NCI-H146 treated with DMSO at 0.1 percent for 48 hours (cell line): ENCODE data around the gene MRPL52.
"Not testable (repeated sequence)": the region's sequence is repeated elsewhere in the genome, so short reads cannot be mapped to it uniquely, and the experiment has no call there.

Source experiments
- DNase-seq: peaks from one replicate; lab custom pipeline; 2025; ENCODE audit not compliant: unreplicated experiment; lab: John Stamatoyannopoulos, UW

Gene MRPL52

DNA sequence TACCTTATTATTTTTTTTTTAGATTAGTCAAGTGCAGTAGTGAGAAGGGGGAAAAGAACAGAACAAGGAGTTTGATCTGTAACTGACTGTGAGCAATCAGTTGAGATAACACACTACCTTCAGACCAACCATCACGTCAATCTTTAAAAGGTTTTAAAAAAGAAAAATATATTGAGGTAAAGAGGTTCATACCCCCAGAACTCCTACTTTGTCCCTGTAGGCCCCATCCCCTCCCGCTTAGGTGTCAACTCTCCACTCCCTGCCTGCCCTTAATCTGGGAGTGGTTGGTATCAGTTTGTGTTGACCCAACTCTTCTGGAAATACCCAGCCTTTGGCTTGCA, 22.9 kb downstream of the MRPL52 start:
- no peak for DNase-seq

GRCh38 chr14:22852940-22853767, 23.5 kb downstream of the MRPL52 start:
- peak; percentile 39 for DNase-seq

DNA sequence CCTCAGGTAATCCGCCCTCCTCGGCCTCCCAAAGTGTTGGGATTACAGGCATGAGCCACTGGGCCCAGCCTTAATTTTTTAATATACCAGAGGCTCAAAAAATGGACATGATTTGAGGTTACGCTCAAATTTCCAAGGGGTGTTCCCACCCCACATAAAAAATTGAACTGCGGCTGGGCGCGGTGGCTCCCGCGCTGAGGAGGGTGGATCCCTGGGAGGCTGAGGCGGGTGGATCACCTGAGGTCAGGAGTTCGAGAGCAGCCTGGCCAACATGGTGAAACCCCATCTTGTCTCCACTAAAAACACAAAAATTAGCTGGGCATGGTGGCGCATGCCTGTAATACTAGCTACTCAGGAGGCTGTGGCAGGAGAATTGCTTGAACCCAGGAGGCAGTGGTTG, 24.6 kb downstream of the MRPL52 start:
- DNase-seq, result not testable (repeated sequence)

DNA sequence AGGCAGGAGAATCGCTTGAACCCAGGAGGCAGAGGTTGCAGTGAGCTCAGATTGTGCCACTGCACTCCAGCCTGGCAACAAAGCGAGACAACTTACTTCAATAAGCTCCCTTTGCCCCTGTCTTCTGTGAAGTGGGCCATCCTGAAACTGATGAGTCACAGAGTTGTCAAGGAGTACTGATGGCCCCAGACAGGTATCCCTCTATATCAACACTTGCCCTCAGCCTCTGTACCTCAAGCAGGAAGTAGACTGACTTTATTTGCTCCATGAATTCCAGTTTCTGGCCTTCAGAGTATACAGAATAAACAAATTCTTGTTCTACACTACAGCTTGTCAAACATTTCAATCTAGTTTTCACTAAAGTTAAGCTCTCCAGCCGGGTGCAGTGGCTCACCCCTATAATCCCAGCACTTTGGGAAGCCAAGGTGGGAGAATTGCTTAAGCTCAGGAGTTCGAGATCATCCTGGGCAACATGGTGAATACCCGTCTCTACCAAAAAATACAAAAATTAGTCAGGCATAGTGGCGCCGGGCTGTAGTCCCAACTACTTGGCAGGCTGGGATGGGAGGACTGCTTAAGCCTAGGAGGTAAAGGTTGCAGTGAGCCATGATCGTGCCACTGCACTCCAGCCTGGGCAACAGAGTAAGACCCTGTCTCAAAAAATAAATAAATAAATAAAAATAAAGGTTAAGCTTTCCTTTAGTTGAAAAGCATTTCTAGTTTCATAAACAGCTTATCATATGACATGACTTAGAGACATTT, 25.5 kb downstream of the MRPL52 start:
- no peak for DNase-seq

DNA sequence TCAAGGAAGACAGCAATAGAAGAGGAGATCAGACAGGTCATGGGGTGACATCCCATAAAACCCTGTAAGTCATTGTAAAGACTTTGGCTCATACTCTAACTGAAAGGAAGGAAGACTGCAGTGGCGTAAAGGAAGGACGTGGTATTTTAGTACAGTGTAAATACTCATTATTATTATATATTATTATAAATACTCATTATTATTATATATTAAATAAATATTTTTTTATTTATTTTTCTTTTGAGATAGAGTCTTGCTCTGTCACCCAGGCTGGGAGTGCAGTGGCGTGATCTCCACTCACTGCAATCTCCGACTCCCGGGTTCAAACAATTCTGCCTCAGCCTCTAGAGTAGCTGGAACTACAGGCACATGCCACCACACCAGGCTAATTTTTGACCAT, 26.7 kb downstream of the MRPL52 start:
- DNase-seq, result no peak

GRCh38 chr14:22860377-22860776, 30.7 kb downstream of the MRPL52 start:
- DNase-seq, result not testable (repeated sequence)

DNA sequence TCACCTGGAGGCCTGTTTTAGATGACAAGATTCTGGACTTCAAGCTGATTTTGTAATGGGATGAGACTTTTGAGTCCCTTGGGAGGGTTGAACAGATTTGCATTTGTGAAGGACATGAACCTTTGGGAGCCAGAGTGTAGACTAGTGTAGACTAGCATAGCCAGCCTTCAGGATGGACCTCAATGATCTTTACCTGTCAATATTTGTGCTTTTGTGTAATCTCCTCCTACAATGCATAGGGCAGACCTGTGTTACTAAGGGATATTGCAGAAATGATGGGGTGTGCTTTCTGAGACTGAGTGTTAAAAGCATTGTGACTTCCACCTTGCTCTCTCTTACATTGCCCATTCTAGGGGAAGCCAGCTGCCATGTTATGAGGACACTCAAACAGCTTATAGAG, 32.0 kb downstream of the MRPL52 start:
- DNase-seq, result no peak

DNA sequence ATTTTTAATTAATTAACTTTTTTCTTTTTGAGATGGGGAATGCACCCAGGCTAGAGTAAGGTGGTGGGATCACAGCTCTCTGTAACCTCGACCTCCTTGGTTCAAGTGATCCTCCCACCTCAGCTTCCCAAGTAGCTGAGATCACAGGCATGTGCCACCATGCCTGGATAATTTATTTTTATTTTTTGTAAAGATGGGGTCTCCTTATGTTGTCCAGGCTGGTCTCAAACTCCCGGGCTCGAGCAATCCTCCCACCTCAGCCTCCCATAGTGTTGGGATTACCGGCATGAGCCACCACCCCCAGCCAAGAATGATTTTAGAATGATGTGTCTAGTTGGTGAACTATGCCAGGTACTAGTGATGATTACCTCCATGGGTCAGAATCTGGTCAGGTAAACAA, 35.3 kb downstream of the MRPL52 start:
- no peak for DNase-seq

DNA sequence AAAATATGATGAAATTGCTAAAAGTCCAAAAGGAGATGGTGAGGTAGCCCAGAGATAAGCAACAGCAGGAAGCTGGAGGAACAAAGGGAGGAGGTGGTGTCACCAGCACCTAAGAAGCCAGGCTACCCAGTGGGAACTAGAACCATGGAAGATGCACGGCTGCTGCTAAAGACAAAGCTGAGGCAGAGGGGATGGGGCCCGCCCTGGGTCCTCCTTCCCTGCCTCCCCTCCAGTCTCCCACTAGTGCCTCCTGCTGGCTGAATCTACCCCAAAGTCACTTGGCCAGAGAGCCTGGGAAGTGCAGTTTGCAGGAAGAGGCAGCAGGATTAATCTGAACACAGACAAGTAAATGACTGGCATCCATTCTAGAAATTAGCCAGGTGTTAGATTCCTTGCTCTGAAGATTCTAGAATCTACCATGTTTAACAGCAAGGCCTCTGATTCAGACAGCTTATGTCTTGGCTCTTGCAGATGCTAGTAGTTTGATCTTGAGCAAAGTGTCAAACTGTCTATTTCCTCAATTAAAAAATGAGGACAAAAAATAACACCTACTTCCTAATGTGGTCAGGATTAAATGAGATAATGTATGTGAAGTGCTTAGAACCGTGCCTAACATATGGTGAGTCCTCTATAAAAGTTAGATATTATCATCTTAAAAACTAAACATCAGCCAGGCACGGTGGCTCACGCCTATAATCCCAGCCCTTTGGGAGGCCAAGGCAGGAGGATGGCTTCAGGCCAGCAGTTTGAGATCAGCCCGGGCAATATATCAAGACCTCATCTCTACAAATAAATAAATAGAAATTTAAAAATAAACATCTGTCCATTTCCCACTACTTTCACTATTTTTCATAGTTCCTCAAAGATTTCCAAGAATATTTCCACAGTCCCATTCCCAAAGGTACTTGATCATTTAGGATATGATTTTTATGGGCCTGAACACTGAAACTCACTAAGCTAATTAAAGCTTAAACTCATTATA, 36.0 kb downstream of the MRPL52 start:
- DNase-seq, result peak; percentile 23

DNA sequence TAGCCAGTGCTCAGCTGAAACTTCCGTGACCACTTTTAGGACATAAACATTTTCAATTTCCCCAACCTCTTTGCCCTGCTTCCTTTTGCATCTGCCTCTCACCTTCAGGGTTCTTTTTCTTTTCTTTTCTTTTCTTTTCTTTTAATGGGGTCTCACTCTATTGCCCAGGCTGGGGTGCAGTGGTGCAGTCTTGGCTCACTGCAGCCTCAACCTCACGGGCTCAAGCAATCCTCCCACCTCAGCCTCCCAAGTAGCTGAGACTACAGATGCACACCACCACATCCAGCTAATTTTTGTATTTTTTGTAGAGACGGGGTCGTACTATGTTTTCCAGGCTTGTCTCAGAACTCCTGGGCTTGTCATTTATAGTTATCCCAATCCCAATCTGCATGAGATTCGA, 37.2 kb downstream of the MRPL52 start:
- no peak for DNase-seq

DNA sequence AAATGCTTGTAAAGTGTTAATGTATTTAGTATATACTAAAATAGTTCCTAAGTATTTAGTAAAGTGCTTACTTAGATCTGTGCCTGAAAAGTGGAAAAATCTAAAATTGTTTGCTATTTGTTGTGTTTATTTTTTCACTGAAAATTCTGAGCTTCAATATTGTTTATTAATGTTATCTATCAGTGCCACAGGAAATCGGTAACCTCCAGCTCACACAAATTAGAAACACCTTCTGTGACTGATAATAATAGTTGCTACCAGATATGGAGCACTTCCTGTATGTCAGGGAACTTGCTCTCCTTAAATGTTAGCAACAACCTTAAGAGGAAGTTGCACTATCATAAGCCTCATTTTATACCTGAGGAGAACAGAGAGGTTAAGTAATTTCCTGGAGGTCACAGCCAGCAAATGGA, 41.1 kb downstream of the MRPL52 start:
- no peak for DNase-seq

DNA sequence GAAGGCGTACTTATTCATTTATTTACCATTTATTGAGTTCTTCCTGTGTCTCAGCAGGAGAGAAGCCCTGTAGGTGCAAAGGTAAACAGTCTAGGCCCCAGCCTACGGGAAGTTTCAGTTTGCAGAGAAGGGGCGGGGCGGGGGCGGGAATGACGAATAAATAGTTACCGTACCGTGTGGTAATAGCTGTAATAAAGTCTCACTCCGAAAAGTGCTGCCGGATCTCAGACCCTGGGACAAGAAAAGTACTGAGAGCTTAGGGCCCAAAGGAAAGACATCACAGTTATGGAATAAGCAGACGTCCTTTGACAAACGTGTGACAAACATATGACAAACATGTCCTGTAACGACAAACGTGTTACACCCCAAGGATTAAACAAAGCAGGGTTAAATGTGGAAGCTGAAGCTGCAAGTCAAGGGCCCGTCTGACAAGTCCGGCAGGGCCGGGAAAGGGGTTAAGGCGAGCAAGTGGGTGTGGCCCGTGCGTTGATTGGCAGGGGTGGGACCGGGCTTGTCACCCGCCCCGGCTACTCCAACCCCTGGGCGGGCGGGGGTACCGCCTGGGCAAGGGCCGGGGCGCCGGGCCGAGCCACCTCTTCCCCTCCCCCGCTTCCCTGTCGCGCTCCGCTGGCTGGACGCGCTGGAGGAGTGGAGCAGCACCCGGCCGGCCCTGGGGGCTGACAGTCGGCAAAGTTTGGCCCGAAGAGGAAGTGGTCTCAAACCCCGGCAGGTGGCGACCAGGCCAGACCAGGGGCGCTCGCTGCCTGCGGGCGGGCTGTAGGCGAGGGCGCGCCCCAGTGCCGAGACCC, 41.7 kb downstream of the MRPL52 start, which contains the start of gene LRP10:
Gene LRP10 (plus strand): TSS at position 517 of the 809 bp plus-strand sequence. CDS start 564 bp downstream, outside the sequence.
- DNase-seq, result peak; percentile 74

- peak; percentile 60 for DNase-seq
These were observed 42.5 kb downstream of the MRPL52 start for GRCh38 chr14:22872033-22872832.

DNA sequence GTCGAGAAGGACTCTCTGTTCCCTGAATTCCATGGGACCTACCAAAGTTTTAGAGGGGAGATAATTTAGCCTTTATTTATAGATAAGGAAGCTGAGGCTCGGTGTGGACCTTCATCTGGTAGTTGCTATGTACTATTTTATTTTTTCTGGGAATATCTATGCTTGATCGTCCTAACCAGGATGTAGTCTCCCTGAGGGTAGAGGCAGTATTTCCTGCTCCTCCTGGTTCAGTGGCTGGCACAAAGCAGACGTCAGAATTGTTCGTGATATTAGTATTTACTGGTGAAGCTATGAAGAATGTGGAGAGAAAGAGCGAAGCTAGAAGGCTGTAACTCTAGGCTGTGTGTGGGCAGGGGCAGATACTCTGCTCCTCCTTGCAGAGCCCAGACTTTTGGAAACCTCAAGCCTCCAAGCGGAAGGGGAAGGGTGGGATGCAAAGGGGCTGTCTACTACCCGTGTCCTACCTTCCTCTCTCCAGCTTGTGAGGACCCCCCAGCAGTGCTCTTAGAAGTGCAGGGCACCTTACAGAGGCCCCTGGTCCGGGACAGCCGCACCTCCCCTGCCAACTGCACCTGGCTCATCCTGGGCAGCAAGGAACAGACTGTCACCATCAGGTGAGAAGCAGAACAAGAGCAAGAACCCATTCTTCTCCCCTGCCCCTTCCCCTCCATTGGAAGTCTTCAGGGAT, 43.3 kb downstream of the MRPL52 start:
- DNase-seq, result no peak

DNA sequence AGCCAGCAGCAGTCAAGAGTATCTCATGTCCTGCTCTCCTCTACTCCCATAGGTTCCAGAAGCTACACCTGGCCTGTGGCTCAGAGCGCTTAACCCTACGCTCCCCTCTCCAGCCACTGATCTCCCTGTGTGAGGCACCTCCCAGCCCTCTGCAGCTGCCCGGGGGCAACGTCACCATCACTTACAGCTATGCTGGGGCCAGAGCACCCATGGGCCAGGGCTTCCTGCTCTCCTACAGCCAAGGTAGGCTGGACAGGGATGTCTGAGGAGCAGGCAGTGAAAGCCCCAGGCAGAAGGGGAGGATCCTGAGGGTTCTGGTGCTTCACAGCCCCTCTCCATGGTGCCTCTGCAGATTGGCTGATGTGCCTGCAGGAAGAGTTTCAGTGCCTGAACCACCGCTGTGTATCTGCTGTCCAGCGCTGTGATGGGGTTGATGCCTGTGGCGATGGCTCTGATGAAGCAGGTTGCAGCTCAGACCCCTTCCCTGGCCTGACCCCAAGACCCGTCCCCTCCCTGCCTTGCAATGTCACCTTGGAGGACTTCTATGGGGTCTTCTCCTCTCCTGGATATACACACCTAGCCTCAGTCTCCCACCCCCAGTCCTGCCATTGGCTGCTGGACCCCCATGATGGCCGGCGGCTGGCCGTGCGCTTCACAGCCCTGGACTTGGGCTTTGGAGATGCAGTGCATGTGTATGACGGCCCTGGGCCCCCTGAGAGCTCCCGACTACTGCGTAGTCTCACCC, 45.5 kb downstream of the MRPL52 start:
- no peak for DNase-seq

DNA sequence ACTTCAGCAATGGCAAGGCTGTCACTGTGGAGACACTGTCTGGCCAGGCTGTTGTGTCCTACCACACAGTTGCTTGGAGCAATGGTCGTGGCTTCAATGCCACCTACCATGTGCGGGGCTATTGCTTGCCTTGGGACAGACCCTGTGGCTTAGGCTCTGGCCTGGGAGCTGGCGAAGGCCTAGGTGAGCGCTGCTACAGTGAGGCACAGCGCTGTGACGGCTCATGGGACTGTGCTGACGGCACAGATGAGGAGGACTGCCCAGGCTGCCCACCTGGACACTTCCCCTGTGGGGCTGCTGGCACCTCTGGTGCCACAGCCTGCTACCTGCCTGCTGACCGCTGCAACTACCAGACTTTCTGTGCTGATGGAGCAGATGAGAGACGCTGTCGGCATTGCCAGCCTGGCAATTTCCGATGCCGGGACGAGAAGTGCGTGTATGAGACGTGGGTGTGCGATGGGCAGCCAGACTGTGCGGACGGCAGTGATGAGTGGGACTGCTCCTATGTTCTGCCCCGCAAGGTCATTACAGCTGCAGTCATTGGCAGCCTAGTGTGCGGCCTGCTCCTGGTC, 46.1 kb downstream of the MRPL52 start:
- DNase-seq, result no peak

- no peak for DNase-seq
These were observed 47.4 kb downstream of the MRPL52 start for GRCh38 chr14:22877000-22877501.
